ENCODE results near the gene MUCL1.
"Not testable (repeated sequence)": the region's sequence is repeated elsewhere in the genome, so short reads cannot be mapped to it uniquely, and the experiment has no call there.

Gene MUCL1

DNA sequence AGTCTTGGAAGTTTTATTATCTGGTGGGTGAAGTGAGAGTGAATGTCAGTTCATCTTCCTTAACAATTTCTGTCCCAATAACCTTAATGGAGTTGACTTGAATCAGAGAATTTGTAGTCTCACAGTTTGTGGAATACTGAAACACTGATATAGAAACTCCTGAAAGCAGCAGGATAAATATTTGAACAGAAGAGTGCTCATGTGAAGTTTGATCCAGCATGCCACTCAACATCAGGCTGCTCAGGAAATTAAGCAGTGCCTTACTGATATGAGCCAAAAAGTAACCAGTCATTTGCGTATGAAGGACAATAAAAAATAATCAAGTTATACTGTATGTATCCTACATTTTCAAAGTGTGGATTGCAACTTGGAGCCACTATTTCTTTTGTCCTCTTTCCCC is 15.7 kb downstream of the MUCL1 start:
- TF ChIP-seq YY1 (IDR thresholded peaks at IDR 0.05; ENCODE audit: insufficient read depth, insufficient read length) (no peak), ZNF274 (IDR thresholded peaks at IDR 0.05; ENCODE audit: low read depth, low read length) (no peak), SUZ12 (IDR thresholded peaks at IDR 0.05; ENCODE audit: extremely low read depth, insufficient read depth, insufficient read length) (no peak)
- no peak overlapping the region for H3K9ac ChIP-seq (ENCODE audit: insufficient read length, low read depth)
- no peak for DNase-seq (ENCODE audit: low read depth, low spot score)
- no peaks in the 10 kb centered on the region for H3K36me3 ChIP-seq (ENCODE audit: insufficient read depth, insufficient read length, low read length)
- no peak overlapping the region for H3K4me3 ChIP-seq (ENCODE audit: insufficient read length, low read depth)
- H3K4me1 ChIP-seq (ENCODE audit: insufficient read depth, insufficient read length), result no peaks in the 10 kb centered on the region
- H3K27me3 ChIP-seq (ENCODE audit: insufficient read depth, insufficient read length), result no peaks in the 10 kb centered on the region
- no peaks in the 10 kb centered on the region for H3K9me3 ChIP-seq (ENCODE audit: insufficient read depth, low read length)

DNA sequence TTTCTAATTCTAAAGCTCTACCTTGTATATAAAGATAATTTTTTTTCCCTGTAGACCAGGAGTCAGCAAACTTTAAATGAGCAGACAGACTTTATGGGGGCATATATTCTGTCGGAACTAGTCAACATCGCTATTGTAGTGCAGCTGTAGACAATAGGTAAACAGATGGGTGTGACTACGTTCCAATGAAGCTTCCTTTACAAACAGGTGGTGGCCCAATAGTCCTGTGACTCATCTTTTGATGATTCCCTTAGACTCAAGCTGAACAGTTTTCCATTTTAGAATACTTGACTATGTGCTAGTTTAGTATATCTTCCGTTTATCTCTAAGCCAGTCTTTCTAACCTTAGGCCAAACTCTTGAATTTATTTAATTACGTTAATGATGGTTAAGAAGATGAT is 16.3 kb downstream of the MUCL1 start:
- Histone ChIP-seq H3K36me3 (ENCODE audit: insufficient read depth, insufficient read length, low read length) (no peaks in the 10 kb centered on the region), H3K27me3 (ENCODE audit: insufficient read depth, insufficient read length) (no peaks in the 10 kb centered on the region), H3K9me3 (ENCODE audit: insufficient read depth, low read length) (no peaks in the 10 kb centered on the region), H3K4me1 (ENCODE audit: insufficient read depth, insufficient read length) (no peaks in the 10 kb centered on the region), H3K4me3 (ENCODE audit: insufficient read length, low read depth) (no peak overlapping the region), H3K9ac (ENCODE audit: insufficient read length, low read depth) (no peak overlapping the region)
- TF ChIP-seq YY1 (IDR thresholded peaks at IDR 0.05; ENCODE audit: insufficient read depth, insufficient read length) (no peak), SUZ12 (IDR thresholded peaks at IDR 0.05; ENCODE audit: extremely low read depth, insufficient read depth, insufficient read length) (no peak), ZNF274 (IDR thresholded peaks at IDR 0.05; ENCODE audit: low read depth, low read length) (no peak)
- no peak for DNase-seq (ENCODE audit: low read depth, low spot score)

DNA sequence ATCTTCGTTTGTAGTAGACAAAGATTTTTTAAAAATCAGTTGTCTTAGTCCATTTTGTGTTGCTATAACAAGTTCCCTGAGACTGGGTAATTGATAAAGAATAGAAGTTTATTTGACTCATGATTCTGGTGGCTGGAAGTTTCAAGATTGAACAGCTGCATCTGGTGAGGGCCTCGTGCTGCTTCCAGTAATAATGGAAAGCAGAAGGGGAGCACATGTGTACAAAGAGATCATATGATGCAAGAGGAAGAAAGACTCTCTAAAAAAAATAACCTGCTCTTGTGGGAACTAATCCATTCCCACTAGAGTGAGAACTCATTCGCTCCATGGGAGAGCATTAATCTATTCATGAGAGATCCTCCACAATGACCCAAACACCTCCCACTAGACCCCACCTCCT is 24.8 kb downstream of the MUCL1 start:
- no peak for DNase-seq (ENCODE audit: low read depth, low spot score)
- Histone ChIP-seq H3K9me3 (ENCODE audit: insufficient read depth, low read length) (no peaks in the 10 kb centered on the region), H3K9ac (ENCODE audit: insufficient read length, low read depth) (no peak overlapping the region), H3K4me3 (ENCODE audit: insufficient read length, low read depth) (no peak overlapping the region), H3K36me3 (ENCODE audit: insufficient read depth, insufficient read length, low read length) (no peaks in the 10 kb centered on the region), H3K27me3 (ENCODE audit: insufficient read depth, insufficient read length) (no peaks in the 10 kb centered on the region), H3K4me1 (ENCODE audit: insufficient read depth, insufficient read length) (no peaks in the 10 kb centered on the region)
- TF ChIP-seq YY1 (IDR thresholded peaks at IDR 0.05; ENCODE audit: insufficient read depth, insufficient read length), result no peak
- TF ChIP-seq SUZ12 (IDR thresholded peaks at IDR 0.05; ENCODE audit: extremely low read depth, insufficient read depth, insufficient read length), result no peak
- no peak for TF ChIP-seq ZNF274 (IDR thresholded peaks at IDR 0.05; ENCODE audit: low read depth, low read length)

DNA sequence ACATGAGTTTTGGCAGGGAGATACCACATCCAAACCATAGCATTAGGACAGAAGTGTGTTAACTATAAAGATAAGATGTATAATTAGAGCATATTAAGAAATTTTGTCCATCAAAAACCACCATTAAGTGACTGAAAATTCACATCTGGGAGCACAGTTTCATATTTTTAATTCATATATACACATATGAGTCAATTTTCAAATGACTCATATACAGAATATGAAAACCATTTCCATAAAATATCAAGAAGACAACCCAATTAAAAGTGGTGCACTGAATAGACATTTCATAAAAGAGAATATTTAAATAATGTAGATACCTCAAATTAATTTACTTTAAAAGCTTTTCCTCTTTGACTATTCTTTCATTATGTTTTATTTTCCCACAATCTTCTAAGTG is 25.3 kb downstream of the MUCL1 start:
- Histone ChIP-seq H3K4me3 (ENCODE audit: insufficient read length, low read depth) (no peak overlapping the region), H3K9ac (ENCODE audit: insufficient read length, low read depth) (no peak overlapping the region), H3K27me3 (ENCODE audit: insufficient read depth, insufficient read length) (no peaks in the 10 kb centered on the region), H3K4me1 (ENCODE audit: insufficient read depth, insufficient read length) (no peaks in the 10 kb centered on the region), H3K9me3 (ENCODE audit: insufficient read depth, low read length) (no peaks in the 10 kb centered on the region), H3K36me3 (ENCODE audit: insufficient read depth, insufficient read length, low read length) (no peaks in the 10 kb centered on the region)
- no peak for TF ChIP-seq SUZ12 (IDR thresholded peaks at IDR 0.05; ENCODE audit: extremely low read depth, insufficient read depth, insufficient read length)
- TF ChIP-seq YY1 (IDR thresholded peaks at IDR 0.05; ENCODE audit: insufficient read depth, insufficient read length), result no peak
- no peak for TF ChIP-seq ZNF274 (IDR thresholded peaks at IDR 0.05; ENCODE audit: low read depth, low read length)
- DNase-seq (ENCODE audit: low read depth, low spot score), result no peak

DNA sequence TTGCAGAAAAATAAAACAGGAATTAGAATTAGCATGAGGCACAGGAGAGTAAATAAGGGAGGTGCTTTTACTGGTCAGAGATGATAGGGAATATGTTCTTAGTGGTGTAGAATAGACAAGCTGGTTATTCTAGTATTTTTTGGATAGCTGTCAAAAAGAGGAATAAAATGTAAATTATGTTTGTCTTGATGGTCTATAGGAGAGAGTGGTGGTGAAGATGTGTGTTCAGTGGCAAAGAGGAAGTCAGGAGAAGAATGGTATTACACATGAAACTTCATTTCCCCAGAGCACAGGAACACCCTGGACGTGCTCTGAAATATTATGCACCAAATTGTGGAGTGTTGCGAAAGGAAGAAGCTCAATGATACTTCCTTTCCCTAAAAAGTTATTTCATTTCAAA is 27.8 kb downstream of the MUCL1 start:
- DNase-seq (ENCODE audit: low read depth, low spot score), result no peak
- H3K9me3 ChIP-seq (ENCODE audit: insufficient read depth, low read length), result no peaks in the 10 kb centered on the region

DNA sequence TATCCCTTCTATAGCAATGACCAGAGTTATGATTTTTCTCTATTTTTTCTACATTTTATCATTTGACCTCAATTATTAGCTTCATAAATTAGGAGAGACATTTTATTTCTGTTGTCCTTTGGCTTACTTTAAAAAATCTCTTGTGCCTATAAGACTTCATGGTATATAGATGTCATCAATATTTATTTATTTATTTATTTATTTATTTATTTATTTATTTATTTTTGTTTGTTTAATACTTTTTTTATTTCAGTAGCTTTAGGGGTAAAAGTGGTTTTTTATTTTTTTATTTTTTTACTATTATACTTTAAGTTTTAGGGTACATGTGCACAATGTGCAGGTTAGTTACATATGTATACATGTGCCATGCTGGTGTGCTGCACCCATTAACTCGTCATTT is 28.3 kb downstream of the MUCL1 start:
- not testable (repeated sequence) for H3K36me3 ChIP-seq (ENCODE audit: insufficient read depth, insufficient read length, low read length); H3K4me3 ChIP-seq (ENCODE audit: insufficient read length, low read depth); H3K27me3 ChIP-seq (ENCODE audit: insufficient read depth, insufficient read length); H3K4me1 ChIP-seq (ENCODE audit: insufficient read depth, insufficient read length); DNase-seq (ENCODE audit: low read depth, low spot score); H3K9me3 ChIP-seq (ENCODE audit: insufficient read depth, low read length); H3K9ac ChIP-seq (ENCODE audit: insufficient read length, low read depth)

More for the DNA sequence above, 27.8 kb downstream of the MUCL1 start:
- Histone ChIP-seq H3K9ac (ENCODE audit: insufficient read length, low read depth) (no peak overlapping the region), H3K4me3 (ENCODE audit: insufficient read length, low read depth) (no peak overlapping the region), H3K36me3 (ENCODE audit: insufficient read depth, insufficient read length, low read length) (no peaks in the 10 kb centered on the region), H3K27me3 (ENCODE audit: insufficient read depth, insufficient read length) (no peaks in the 10 kb centered on the region), H3K4me1 (ENCODE audit: insufficient read depth, insufficient read length) (no peaks in the 10 kb centered on the region)
- no peak for TF ChIP-seq ZNF274 (IDR thresholded peaks at IDR 0.05; ENCODE audit: low read depth, low read length)
- no peak for TF ChIP-seq YY1 (IDR thresholded peaks at IDR 0.05; ENCODE audit: insufficient read depth, insufficient read length)

DNA sequence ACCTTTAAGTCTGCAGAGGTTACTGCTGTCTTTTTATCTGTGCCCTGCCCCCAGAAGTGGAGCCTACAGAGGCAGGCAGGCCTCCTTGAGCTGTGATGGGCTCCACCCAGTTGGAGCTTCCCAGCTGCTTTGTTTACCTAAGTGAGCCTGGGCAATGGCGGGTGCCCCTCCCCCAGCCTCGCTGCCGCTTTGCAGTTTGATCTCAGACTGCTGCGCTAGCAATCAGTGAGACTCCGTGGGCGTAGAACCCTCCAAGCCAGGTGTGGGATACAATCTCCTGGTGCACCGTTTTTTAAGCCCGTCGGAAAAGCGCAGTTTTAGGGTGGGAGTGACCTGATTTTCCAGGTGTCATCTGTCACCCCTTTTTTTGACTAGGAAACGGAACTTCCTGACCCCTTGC is 34.1 kb downstream of the MUCL1 start:
- H3K36me3 ChIP-seq (ENCODE audit: insufficient read depth, insufficient read length, low read length); H3K27me3 ChIP-seq (ENCODE audit: insufficient read depth, insufficient read length); H3K9me3 ChIP-seq (ENCODE audit: insufficient read depth, low read length); H3K4me1 ChIP-seq (ENCODE audit: insufficient read depth, insufficient read length); DNase-seq (ENCODE audit: low read depth, low spot score): not testable (repeated sequence)
- Histone ChIP-seq H3K9ac (ENCODE audit: insufficient read length, low read depth) (peak overlapping the region; percentile 39), H3K4me3 (ENCODE audit: insufficient read length, low read depth) (peak overlapping the region; percentile 49)

DNA sequence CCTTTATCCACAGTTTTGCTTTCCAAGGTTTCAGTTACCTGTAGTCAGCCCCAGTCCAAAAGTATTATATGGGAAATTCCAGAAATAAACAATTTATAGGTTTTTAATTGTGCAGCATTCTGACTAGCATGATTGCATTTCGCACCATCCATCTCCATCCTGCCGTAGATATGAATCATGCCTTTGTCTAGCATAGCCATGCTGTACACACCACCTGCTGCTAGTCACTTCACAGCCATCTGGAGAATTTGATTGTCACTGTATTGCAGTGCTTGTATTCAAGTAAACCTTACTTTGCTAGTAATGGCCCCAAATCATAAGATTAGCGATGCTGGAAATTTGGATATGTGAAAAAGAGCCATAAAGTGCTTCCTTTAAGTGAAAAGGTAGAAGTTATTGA is 36.0 kb downstream of the MUCL1 start:
- H3K27me3 ChIP-seq (ENCODE audit: insufficient read depth, insufficient read length), result no peaks in the 10 kb centered on the region
- H3K9ac ChIP-seq (ENCODE audit: insufficient read length, low read depth), result no peak overlapping the region
- no peaks in the 10 kb centered on the region for H3K36me3 ChIP-seq (ENCODE audit: insufficient read depth, insufficient read length, low read length)
- no peaks in the 10 kb centered on the region for H3K9me3 ChIP-seq (ENCODE audit: insufficient read depth, low read length)
- no peak overlapping the region for H3K4me3 ChIP-seq (ENCODE audit: insufficient read length, low read depth)
- no peak for DNase-seq (ENCODE audit: low read depth, low spot score)
- H3K4me1 ChIP-seq (ENCODE audit: insufficient read depth, insufficient read length), result no peaks in the 10 kb centered on the region
- no peak for TF ChIP-seq YY1 (IDR thresholded peaks at IDR 0.05; ENCODE audit: insufficient read depth, insufficient read length)
- TF ChIP-seq SUZ12 (IDR thresholded peaks at IDR 0.05; ENCODE audit: extremely low read depth, insufficient read depth, insufficient read length), result no peak
- TF ChIP-seq ZNF274 (IDR thresholded peaks at IDR 0.05; ENCODE audit: low read depth, low read length), result no peak

Measured in NT2/D1 (cell line).